H1 (cell line): ENCODE measurements around the gene BTN2A1. TPM values are rescaled to one million over a fixed set of nuclear protein-coding genes. Genes with fewer than 3 reads are reported as not detected.

Source experiments
- CTCF ChIA-PET: fragments of 300-600 bp; sonication (Branson Sonifier 250); formaldehyde crosslinking; loops from one replicate; lab custom pipeline; 2021; ENCODE audit not compliant: partially characterized antibody; lab: Charles Lee
- POLR2A ChIA-PET: fragments of 300-600 bp; sonication (Branson Sonifier 250); formaldehyde crosslinking; loops from one replicate; lab custom pipeline; 2021; ENCODE audit warnings: inconsistent platforms; ENCODE audit not compliant: partially characterized antibody; lab: Charles Lee
- DNase-seq, 2 experiments: peaks; one replicate each; pipeline versions ENCODE4 v3.0.0 to v3.0.0-alpha.2; 2010 to 2022; ENCODE audit warnings: low spot score in 2 of 2, low read depth in 1 of 2, mixed read lengths in 1 of 2
- FAIRE-seq: peaks from 2 replicates; lab custom pipeline; 2011; peaks lifted over from hg19 to GRCh38; lab: Jason Lieb, UNC
- H2AFZ ChIP-seq: 2 replicates; pipeline ENCODE4 v1.8.1; 2012; ENCODE audit warnings: low read length, inconsistent platforms
- H2AK5ac ChIP-seq: 2 replicates; pipeline ENCODE4 v1.6.1; 2013; ENCODE audit warnings: low read depth, low read length
- H2BK120ac ChIP-seq: replicated peaks from 2 replicates; pipeline ENCODE3; 2013; ENCODE audit warnings: low read depth, low read length, inconsistent platforms
- H2BK12ac ChIP-seq: 2 replicates; pipeline ENCODE4 v1.6.1; 2013; ENCODE audit warnings: low read depth, low read length
- H2BK15ac ChIP-seq: 2 replicates; pipeline ENCODE4 v1.6.1; 2013; ENCODE audit warnings: low read length
- H2BK20ac ChIP-seq: 2 replicates; pipeline ENCODE4 v1.6.1; 2013; ENCODE audit warnings: low read length
- H2BK5ac ChIP-seq: 2 replicates; pipeline ENCODE4 v1.6.1; 2013; ENCODE audit warnings: low read depth, low read length
- H3K14ac ChIP-seq: 2 replicates; pipeline ENCODE4 v1.6.1; 2013; ENCODE audit warnings: inconsistent platforms; ENCODE audit not compliant: insufficient read length
- H3K18ac ChIP-seq: 2 replicates; pipeline ENCODE4 v1.6.1; 2013; ENCODE audit warnings: low read length; ENCODE audit errors: extremely low read depth
- H3K23ac ChIP-seq: 2 replicates; pipeline ENCODE4 v1.6.1; 2013; ENCODE audit warnings: inconsistent platforms; ENCODE audit not compliant: insufficient read length
- H3K23me2 ChIP-seq: 2 replicates; pipeline ENCODE4 v1.6.1; 2013; ENCODE audit warnings: low read depth, low read length
- H3K27ac ChIP-seq: 2 replicates; pipeline ENCODE4 v1.6.1; 2011; ENCODE audit warnings: low read depth, low read length, inconsistent platforms
- H3K27me3 ChIP-seq, 4 experiments: replicated peaks in 1 of 4; 1 replicate in 1 of 4; 2 replicates in 3 of 4; pipeline versions ENCODE4 v1.6.1 to v1.8.1; 2011 to 2013; ENCODE audit warnings: low read length in 3 of 4, mild to moderate bottlenecking in 3 of 4, inconsistent platforms in 2 of 4, mixed read lengths in 2 of 4, moderate library complexity in 1 of 4; ENCODE audit not compliant: control insufficient read depth in 3 of 4, insufficient read depth in 3 of 4; ENCODE audit errors: extremely low read depth in 1 of 4
- H3K36me3 ChIP-seq, 4 experiments: 2 replicates each; pipeline versions ENCODE4 v1.6.1 to v1.8.1; 2011 to 2013; ENCODE audit warnings: mild to moderate bottlenecking in 4 of 4, low read length in 3 of 4, moderate library complexity in 2 of 4, control low read depth in 1 of 4, inconsistent platforms in 1 of 4; ENCODE audit not compliant: insufficient read depth in 4 of 4, control insufficient read depth in 2 of 4
- H3K4ac ChIP-seq: replicated peaks from 2 replicates; pipeline ENCODE3; 2013; ENCODE audit warnings: low read length, low read depth, mixed read lengths, inconsistent platforms; ENCODE audit not compliant: insufficient read length
- H3K4me1 ChIP-seq, 4 experiments: replicated peaks in 1 of 4; 1 replicate in 1 of 4; 2 replicates in 3 of 4; pipeline versions ENCODE4 v1.6.1 to v1.8.1; 2011 to 2013; ENCODE audit warnings: low read length in 3 of 4, inconsistent platforms in 2 of 4, mixed read lengths in 1 of 4; ENCODE audit not compliant: insufficient read depth in 4 of 4, control insufficient read depth in 3 of 4
- H3K4me2 ChIP-seq, 2 experiments: 2 replicates each; pipeline versions ENCODE4 v1.6.1 to v1.8.1; 2011 to 2013; ENCODE audit warnings: low read depth in 2 of 2, low read length in 2 of 2, control low read depth in 1 of 2, inconsistent platforms in 1 of 2, mild to moderate bottlenecking in 1 of 2; ENCODE audit not compliant: insufficient read depth in 1 of 2
- H3K4me3 ChIP-seq, 4 experiments: fragments of 200-600, 300-600 bp in 1 of 4; sonication (generic), shearing (Covaris generic), sonication (Bioruptor Twin) in 1 of 4; 2 replicates each; pipeline versions ENCODE4 v1.5.1 to v1.8.1; 2011 to 2016; ENCODE audit warnings: low read length in 4 of 4, low read depth in 3 of 4, control low read depth in 2 of 4, inconsistent platforms in 2 of 4, mild to moderate bottlenecking in 2 of 4, mixed read lengths in 1 of 4, moderate library complexity in 1 of 4; ENCODE audit not compliant: insufficient read depth in 2 of 4; ENCODE audit errors: extremely low read depth in 1 of 4
- H3K56ac ChIP-seq: replicated peaks from 2 replicates; pipeline ENCODE3; 2013; ENCODE audit warnings: low read depth, mild to moderate bottlenecking, mixed read lengths, low read length, inconsistent platforms; ENCODE audit not compliant: insufficient read length
- H3K79me1 ChIP-seq: 2 replicates; pipeline ENCODE4 v1.6.1; 2013; ENCODE audit warnings: low read depth, low read length, control low read depth
- H3K79me2 ChIP-seq, 2 experiments: 2 replicates each; pipeline versions ENCODE4 v1.6.1 to v1.8.1; 2012 to 2013; ENCODE audit warnings: low read length in 2 of 2, mild to moderate bottlenecking in 2 of 2, inconsistent platforms in 1 of 2; ENCODE audit not compliant: insufficient read depth in 2 of 2, control insufficient read depth in 1 of 2
- H3K9ac ChIP-seq, 4 experiments: replicated peaks in 1 of 4; 1 replicate in 1 of 4; 2 replicates in 3 of 4; pipeline versions ENCODE4 v1.6.1 to v1.8.1; 2011 to 2013; ENCODE audit warnings: low read depth in 3 of 4, low read length in 3 of 4, control low read depth in 2 of 4, mild to moderate bottlenecking in 2 of 4, moderate library complexity in 2 of 4, inconsistent platforms in 1 of 4; ENCODE audit errors: extremely low read depth in 1 of 4
- H3K9me3 ChIP-seq, 2 experiments: 2 replicates each; pipeline versions ENCODE4 v1.6.1 to v1.8.1; 2012 to 2013; ENCODE audit warnings: mild to moderate bottlenecking in 2 of 2, moderate library complexity in 2 of 2, control low read depth in 1 of 2, inconsistent platforms in 1 of 2, low read depth in 1 of 2, low read length in 1 of 2, mixed read lengths in 1 of 2; ENCODE audit not compliant: insufficient read depth in 2 of 2
- H4K20me1 ChIP-seq, 2 experiments: replicated peaks in 1 of 2; 2 replicates each; pipeline versions ENCODE3 to v1.8.1; 2011 to 2013; ENCODE audit warnings: inconsistent platforms in 2 of 2, low read length in 2 of 2, mild to moderate bottlenecking in 1 of 2; ENCODE audit not compliant: insufficient read depth in 2 of 2, control insufficient read depth in 1 of 2
- H4K5ac ChIP-seq: 2 replicates; pipeline ENCODE4 v1.6.1; 2013; ENCODE audit warnings: low read length, low read depth, mixed read lengths, inconsistent platforms; ENCODE audit not compliant: insufficient read length
- H4K8ac ChIP-seq: 2 replicates; pipeline ENCODE4 v1.8.0; 2013; ENCODE audit warnings: mild to moderate bottlenecking, moderate library complexity, low read length, inconsistent platforms; ENCODE audit not compliant: insufficient read depth; ENCODE audit errors: extremely low read depth
- H4K91ac ChIP-seq: replicated peaks from 2 replicates; pipeline ENCODE3; 2013; ENCODE audit warnings: low read length, mixed read lengths, inconsistent platforms; ENCODE audit not compliant: insufficient read length
- ASH2L ChIP-seq: fragments of 200-600, 300-600 bp; sonication (generic); IDR thresholded peaks from one replicate; pipeline ENCODE4 v1.7.1; 2017; ENCODE audit warnings: low read length
- ATF2 ChIP-seq: IDR thresholded peaks from 2 replicates; pipeline ENCODE4 v1.6.1; 2012; ENCODE audit warnings: low read length, inconsistent platforms
- BRCA1 ChIP-seq: IDR thresholded peaks from 2 replicates; pipeline ENCODE4 v1.6.1; 2012; ENCODE audit warnings: low read depth, low read length, improper control_type of control experiment
- CHD1 ChIP-seq: IDR thresholded peaks from 2 replicates; pipeline ENCODE4 v1.6.1; 2012; ENCODE audit warnings: low read depth, low read length, improper control_type of control experiment
- E2F6 ChIP-seq: IDR thresholded peaks from 2 replicates; pipeline ENCODE4 v1.6.1; 2012; ENCODE audit warnings: inconsistent platforms
- MAFK ChIP-seq: IDR thresholded peaks from 2 replicates; pipeline ENCODE4 v1.6.1; 2012; ENCODE audit warnings: low read depth, mild to moderate bottlenecking, improper control_type of control experiment, low read length
- SP2 ChIP-seq: IDR thresholded peaks from 2 replicates; pipeline ENCODE4 v1.6.1; 2012; ENCODE audit warnings: mild to moderate bottlenecking, low read length, inconsistent platforms
- SRF ChIP-seq: IDR thresholded peaks from 2 replicates; pipeline ENCODE4 v1.6.1; 2011; ENCODE audit warnings: mild to moderate bottlenecking, low read depth, low read length, moderate library complexity
- WGBS, 2 experiments: shearing (Covaris generic) in 1 of 2; methylation state at CpG; one replicate each; pipeline versions ENCODE4 v1.1.6 to v1.1.7; 2013 to 2015; ENCODE audit warnings: low lambda C conversion rate in 2 of 2, mixed read lengths in 2 of 2, inconsistent platforms in 1 of 2, low coverage in 1 of 2, missing lambda C conversion rate in 1 of 2; ENCODE audit not compliant: insufficient replicate concordance in 2 of 2, insufficient coverage in 1 of 2, insufficient read length in 1 of 2; ENCODE audit errors: extremely low coverage in 1 of 2, missing lambda C conversion rate in 1 of 2; 5-methylcytosine and 5-hydroxymethylcytosine counted together
- polyA plus RNA-seq, 7 experiments: library from polyadenylated mRNA; depleted of rRNA in 3 of 7; stranded (reverse) in 5 of 7; unstranded in 2 of 7; fragments of >200 nt in 5 of 7; fragments of 200-250 nt in 2 of 7; gene quantifications; 1 replicate in 5 of 7; 2 replicates in 1 of 7; 4 replicates in 1 of 7; pipeline versions ENCODE4 v1.2.1 to v1.2.3, GENCODE V29; 2011 to 2013; ENCODE audit warnings: missing spikeins in 2 of 7, mixed read lengths in 2 of 7
- total RNA-seq: library from RNA; stranded (reverse); fragmentation: NEBNext Ultra II Directional; extraction: Animal tissue kit (Norgen Biotek cat#: 25700); gene quantifications from 2 replicates; pipeline ENCODE4 v1.2.1, GENCODE V29; 2021

BTN2A1 gene
- total and polyA plus RNA-seq, 2 of the 8 experiments (the other 6 are each of a cell fraction or from before 2014, with no cell fraction given) = 8.7 to 11.0 TPM

DNA sequence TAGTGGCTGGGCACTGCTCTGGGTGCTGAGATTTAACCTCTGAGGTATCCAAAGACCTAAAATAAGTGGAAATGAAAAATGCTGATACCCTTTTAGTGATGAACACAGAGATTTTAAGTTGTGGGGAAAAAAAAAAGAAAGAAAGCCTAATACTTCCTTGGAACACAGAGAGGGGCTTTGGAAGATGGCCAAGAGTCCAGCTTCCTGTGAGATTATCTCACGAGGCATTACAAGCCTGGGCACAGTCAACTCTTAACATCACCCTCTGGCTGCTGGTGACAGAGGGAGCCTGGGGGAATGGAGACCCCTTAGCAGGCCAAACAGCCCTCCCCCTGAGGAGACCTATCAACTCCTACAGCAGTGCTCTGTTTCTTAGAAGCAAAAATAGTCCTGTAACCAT, 19.7 kb downstream of the BTN2A1 start:
- Histone ChIP-seq H2BK15ac (no peak overlapping the region), H3K14ac (no peak overlapping the region), H3K23ac (no peak overlapping the region), H3K4me3 (no peak overlapping the region), H3K79me1 (no peaks in the 10 kb centered on the region), H3K27me3 (no peaks in the 10 kb centered on the region), H4K91ac (peak overlapping the region; percentile 37), H3K4me1 (peaks cover 6 to 14% (median 10%) of the 10 kb centered on the region in 4 experiments; a peak in 5 of 7 replicates), H4K5ac (no peak overlapping the region), H3K9me3 (peaks cover 0 to 6% of the 10 kb centered on the region in 2 experiments; a peak in 2 of 4 replicates), H4K8ac (no peak overlapping the region), H2BK12ac (no peak overlapping the region), H2BK120ac (no peak overlapping the region), H3K36me3 (no peaks in the 10 kb centered on the region), H4K20me1 (no peaks in the 10 kb centered on the region), H3K27ac (no peak overlapping the region), H3K23me2 (no peaks in the 10 kb centered on the region), H3K79me2 (no peaks in the 10 kb centered on the region), H3K18ac (no peak overlapping the region), H2BK20ac (no peak overlapping the region), H3K56ac (no peak overlapping the region), H3K4me2 (no peak overlapping the region), H2BK5ac (no peak overlapping the region), H2AFZ (no peak overlapping the region), H3K9ac (no peak overlapping the region), H3K4ac (no peak overlapping the region), H2AK5ac (no peak overlapping the region)
- TF ChIP-seq CHD1 (no peak), MAFK (no peak), ATF2 (no peak), BRCA1 (no peak), SP2 (no peak), E2F6 (no peak), ASH2L (no peak), SRF (no peak)
- WGBS, 2 experiments = 90% methylated on average over 1 of the region's 1 CpG; no CpG with 5 or more reads in 1 of the 2 experiments
- ChIA-PET POLR2A (interaction anchor here (1.6 to 1.8 kb wide), 2 partner anchors 42 to 66 kb away, joined by 4 to 5 read pairs; no protein-coding TSS in a partner anchor), CTCF (interaction anchor here (1.5 kb wide), 1 partner anchor 26 kb away, joined by 4 read pairs; no protein-coding TSS in a partner anchor)
- FAIRE-seq (no peak), DNase-seq (no peak)
